HG03378 (cell line): ENCODE data around the gene LHB.
"Not testable (repeated sequence)": the region's sequence is repeated elsewhere in the genome, so short reads cannot be mapped to it uniquely, and the experiment has no call there.

Experiments used
- ATAC-seq: cut with Tn5 transposase; IDR thresholded peaks from one replicate; pipeline ENCODE4 v1.9.1; 2021; ENCODE audit warnings: mild to moderate bottlenecking, moderate library complexity; ENCODE audit not compliant: unreplicated experiment

The LHB gene

DNA sequence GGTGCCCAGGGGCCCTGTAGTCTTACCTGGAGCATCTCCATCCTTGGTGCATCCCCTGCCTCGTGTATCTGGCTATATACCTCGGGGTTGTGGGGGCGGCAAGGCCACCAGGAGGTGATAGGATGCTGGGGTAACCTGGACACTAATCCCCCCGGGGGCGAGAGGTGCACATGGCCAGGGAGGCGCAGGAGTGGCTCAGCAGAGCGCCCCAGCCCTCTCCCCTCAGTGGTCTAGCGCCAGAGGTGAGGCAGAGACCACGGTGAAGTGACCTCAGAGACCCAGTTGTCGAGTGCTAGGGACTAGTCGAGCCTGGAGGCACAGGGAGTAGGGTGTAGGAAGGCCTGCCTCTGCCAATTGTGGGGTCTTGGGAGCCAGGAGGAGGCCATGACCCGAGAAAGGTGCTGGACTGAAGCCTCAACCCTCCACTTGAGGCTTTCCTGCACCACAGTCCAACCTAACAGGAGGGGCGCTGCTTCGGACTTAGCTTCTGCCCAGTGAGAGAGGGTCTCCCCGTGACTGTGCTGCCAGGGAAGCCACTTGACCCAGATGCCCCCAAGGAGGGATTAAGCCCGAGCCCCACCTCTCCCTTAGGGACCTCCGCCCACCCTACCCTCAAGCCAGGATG lies at the start of gene LHB:
TSS of gene LHB (minus strand) at position 51 of the 625 bp plus-strand sequence. CDS start at position 41, 10 bp downstream.
- no peak for ATAC-seq

DNA sequence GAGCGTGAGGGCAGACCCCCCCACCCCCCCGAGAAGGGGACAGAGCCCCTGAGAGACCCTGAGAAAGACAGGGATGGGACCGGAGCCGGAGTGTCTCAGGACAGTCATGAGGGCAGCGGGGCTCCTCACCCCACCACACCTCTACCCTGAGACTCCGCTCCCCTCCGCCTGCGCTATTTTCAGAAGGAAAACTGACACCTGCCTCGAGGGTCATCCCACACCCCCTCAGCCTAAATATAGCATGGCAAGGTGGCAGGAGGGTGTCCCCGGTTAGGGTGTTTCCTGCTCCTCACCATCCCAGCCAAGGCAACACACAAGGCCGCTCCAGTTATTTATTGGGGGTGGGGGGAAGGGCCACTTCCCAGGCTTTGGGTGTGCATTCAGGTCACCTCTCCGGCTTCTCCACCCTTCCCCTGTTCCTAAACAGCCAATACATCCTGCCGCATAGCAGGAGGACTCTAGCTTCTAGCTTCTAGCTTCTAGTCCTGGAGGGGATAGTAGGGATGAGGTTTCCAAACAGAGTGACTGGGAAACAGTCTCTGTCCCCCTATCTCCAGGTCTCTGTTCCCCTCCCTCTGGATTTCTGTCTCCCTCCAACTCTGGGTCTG lies 49.1 kb upstream of the LHB start:
- no peak for ATAC-seq

- ATAC-seq: no peak
Observed at GRCh38 chr19:49064768-49065611, 48.1 kb upstream of the LHB start, which contains the start of gene NTF4. Gene NTF4, minus strand, starts transcription at chr19:49064818. Its CDS starts 2,821 bp downstream, at chr19:49061997.

GRCh38 chr19:49064029-49064629 lies 47.2 kb upstream of the LHB start:
- no peak for ATAC-seq

GRCh38 chr19:49061445-49061844 lies 44.6 kb upstream of the LHB start:
- ATAC-seq: no peak

DNA sequence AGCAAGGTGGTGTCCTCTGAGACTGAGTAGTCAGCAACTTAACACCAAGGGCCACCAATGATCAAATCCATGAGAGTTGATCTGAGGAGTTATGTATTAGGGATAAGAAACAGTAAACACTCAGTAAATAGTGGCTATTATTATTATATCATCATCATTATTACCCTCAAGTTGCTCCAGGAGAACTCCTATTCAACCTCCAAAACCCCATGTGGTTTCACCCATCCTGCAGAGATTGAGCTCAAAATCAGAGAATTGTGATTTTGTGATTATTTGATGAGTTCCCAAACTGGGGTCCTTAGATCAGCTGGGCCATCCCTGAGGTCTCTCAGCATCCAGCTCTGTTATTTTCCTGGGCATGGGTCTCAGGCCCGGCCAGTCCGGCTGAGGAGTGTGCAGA lies 44.1 kb upstream of the LHB start:
- ATAC-seq: no peak

GRCh38 chr19:49059053-49059452 lies 42.2 kb upstream of the LHB start:
- ATAC-seq: no peak

DNA sequence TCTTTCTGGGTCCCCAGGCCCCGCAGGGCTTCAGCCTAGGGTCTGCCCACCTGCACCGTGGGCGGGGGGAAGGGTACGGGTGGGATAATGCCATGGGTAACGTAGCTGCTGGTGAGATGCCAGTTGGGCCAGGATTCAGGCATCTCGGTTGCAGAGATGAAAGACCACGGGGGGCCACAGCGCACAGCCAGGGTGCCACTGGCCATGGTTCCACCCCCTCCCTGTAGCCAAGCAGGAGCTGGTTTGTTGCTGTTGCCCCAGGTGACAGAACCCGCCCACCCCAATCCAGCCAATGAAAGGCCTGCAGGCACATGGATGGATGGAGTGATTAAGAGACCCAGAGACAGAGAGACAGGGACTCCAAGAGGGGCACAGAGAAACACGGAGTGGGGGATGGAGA lies 41.7 kb upstream of the LHB start:
- ATAC-seq: no peak

GRCh38 chr19:49057636-49058234 lies 40.8 kb upstream of the LHB start, which contains the start of gene CGB7:
Gene CGB7, minus strand, starts transcription at chr19:49057749. Its CDS starts 2,374 bp downstream, at chr19:49055375.
- ATAC-seq: no peak

DNA sequence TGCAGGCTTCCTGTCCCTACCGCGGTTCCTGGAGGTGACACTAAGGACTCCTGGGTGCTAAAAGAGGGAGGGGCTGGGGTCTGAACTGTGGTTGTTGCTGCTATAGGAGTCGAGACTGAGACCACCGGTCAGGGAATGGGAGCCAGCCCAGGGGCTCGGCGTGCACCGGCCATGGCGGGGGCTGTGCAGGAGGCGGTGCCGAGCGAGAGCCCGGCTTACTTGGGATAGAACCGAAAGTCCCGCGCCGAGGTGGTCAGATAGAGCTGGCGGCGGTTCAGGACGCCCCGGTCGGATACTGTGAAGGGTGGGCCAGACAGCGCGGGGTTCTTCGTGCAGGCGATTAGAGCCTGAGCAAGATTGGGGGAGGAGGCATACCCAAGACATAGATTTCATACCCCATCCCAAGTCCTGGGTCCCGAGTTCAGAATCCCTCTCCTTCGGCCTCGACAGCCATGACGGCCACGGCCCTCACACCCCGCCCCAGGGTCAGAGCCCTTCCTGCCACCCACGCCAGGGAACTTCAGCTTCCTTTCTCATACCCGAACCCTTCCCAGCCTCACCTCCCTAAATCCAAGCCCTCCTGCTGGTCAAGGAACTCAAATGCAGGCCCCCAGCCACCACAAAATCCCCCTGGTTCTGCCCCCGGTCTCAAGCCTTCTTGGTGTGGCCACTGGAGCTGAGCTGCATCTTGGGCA lies 40.2 kb upstream of the LHB start:
- ATAC-seq: not testable (repeated sequence)

GRCh38 chr19:49056101-49056901 lies 39.4 kb upstream of the LHB start:
- ATAC-seq: no peak

DNA sequence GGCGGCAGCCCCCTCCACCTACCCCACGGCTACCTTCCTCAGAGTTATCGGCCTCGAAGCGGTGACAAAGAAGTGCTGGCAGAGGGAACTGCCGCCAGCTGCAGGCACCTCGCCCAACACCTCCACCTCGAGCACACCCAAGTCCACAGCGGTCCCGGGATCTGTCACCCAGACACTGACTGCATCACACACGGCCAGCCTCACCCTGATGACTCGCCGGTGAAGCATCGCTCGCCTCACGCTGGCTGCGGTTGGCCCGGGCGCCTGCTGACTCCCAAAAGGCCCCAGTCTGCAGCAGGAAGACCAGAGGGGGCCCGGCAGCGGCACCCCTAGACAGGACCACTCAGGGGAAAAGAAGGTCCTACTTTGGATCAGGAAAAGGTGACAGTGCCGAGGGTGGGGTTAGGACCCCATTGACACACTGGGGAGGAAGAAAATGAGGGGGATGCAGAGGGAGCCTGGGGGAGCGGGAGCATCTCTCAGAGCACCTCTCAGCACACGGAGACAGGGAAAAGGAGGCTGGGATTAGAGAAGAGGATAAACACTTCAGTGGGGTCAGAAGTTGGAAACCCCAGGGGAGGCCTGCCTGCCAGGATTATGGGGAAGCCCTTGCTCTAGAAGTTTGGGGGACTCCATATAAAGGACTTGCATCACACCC lies 33.6 kb upstream of the LHB start:
- ATAC-seq: not testable (repeated sequence)

- ATAC-seq: not testable (repeated sequence)
Observed at GRCh38 chr19:49049834-49050233, 32.9 kb upstream of the LHB start.

DNA sequence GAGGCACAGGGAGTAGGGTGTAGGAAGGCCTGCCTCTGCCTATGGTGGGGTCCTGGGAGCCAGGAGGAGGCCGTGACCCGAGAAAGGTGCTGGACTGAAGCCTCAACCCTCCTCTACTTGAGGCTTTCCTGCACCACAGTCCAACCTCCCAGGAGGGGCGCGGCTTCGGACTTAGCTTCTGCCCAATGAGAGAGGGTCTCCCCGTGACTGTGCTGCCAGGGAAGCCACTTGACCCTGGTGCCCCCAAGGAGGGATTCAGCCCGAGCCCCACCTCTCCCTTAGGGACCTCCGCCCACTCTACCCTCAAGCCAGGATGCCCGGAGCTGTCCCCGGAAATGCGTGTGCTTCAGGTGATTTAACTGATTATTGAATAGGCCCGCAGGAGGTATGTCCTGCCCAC lies 32.1 kb upstream of the LHB start, which contains the start of gene CGB8:
TSS of gene CGB8 (minus strand) at position 101 of the 400 bp plus-strand sequence. CDS start 372 bp downstream, outside the sequence.
- not testable (repeated sequence) for ATAC-seq

DNA sequence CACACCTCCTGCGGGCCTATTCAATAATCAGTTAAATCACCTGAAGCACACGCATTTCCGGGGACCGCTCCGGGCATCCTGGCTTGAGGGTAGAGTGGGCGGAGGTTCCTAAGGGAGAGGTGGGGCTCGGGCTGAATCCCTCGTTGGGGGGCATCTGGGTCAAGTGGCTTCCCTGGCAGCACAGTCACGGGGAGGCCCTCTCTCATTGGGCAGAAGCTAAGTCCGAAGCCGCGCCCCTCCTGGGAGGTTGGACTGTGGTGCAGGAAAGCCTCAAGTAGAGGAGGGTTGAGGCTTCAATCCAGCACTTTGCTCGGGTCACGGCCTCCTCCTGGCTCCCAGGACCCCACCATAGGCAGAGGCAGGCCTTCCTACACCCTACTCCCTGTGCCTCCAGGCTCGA lies 26.7 kb upstream of the LHB start, which contains the start of gene CGB5:
TSS of gene CGB5 (plus strand) at position 301 of the 400 bp plus-strand sequence. CDS start 362 bp downstream, outside the sequence.
- ATAC-seq: not testable (repeated sequence)

DNA sequence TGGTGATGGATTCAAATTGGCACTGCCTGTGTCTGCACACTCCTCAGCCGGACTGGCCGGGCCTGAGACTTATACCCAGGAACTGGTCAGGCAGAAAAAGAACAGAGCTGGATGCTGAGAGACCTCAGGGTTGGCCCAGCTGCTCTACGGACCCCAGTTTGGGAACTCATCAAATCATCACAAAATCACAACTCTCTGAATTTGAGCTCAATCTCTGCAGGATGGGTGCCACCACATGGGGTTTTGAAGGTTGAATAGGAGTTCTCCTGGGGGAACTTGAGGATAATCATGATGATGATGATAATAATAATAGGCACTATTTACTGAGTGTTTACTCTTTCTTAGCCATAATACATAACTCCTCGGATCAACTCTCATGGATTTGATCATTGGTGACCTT lies 25.8 kb upstream of the LHB start:
- ATAC-seq: not testable (repeated sequence)

DNA sequence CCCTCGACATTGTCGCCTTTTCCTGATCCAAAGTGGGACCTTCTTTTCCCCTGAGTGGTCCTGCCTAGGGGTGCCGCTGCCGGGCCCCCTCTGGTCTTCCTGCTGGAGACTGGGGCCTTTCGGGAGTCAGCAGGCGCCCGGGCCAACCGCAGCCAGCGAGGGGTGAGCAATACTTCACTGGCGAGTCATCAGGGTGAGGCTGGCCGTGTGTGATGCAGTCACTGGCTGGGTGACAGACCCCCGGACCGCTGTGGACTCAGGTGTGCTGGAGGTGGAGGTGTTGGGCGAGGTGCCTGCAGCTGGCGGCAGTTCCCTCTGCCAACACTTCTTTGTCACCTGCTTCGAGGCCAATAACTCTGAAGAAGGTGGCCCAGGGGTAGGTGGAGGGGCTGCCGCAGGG lies 25.3 kb upstream of the LHB start:
- no peak for ATAC-seq

- ATAC-seq: not testable (repeated sequence)
Observed at GRCh38 chr19:49039736-49040135, 22.8 kb upstream of the LHB start.
